ENCODE data around the gene MCU.
"Not testable (repeated sequence)": the region's sequence is repeated elsewhere in the genome, so short reads cannot be mapped to it uniquely, and the experiment has no call there.

MCU gene, protein sequence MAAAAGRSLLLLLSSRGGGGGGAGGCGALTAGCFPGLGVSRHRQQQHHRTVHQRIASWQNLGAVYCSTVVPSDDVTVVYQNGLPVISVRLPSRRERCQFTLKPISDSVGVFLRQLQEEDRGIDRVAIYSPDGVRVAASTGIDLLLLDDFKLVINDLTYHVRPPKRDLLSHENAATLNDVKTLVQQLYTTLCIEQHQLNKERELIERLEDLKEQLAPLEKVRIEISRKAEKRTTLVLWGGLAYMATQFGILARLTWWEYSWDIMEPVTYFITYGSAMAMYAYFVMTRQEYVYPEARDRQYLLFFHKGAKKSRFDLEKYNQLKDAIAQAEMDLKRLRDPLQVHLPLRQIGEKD

DNA sequence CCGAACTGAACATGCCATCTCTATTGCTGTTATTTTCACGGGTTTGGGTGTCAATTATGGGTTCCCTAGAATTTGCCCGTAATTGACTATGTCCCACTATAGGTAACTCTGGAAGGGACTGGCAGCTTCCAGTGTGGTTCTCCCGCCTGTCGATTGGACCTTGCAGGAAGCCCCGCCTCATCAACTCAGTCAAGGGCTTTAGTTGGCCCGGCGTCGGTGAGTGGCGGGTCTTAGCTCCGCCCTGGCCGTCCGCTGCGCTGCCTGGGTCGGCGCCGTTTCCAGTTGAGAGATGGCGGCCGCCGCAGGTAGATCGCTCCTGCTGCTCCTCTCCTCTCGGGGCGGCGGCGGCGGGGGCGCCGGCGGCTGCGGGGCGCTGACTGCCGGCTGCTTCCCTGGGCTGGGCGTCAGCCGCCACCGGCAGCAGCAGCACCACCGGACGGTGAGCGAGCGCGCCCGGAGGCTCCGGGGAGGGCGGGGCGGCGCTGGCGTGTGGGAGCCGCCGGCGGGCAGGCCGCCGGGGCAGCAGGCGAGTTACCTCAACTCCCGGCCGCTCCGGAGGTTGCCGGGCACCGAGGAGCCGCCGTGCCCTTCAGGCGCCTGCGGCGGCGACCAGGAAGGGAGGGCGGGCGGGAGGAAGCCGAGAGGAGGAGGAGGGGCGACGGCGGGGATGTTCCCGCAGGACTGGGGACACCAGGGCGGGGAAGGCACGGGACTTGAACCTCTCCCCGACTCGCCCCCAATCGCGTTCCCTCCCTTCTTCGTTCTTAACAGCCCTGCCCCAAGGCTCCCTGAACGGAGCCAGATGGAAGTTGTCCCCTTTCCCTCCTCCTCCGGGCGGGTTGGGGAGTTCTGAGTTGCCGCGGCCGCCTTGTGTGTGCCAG is at the start of gene MCU:
TSS of gene MCU (plus strand) at position 281 of the 881 bp plus-strand sequence. CDS start at position 290, 9 bp downstream.
- peak; percentile 95 for DNase-seq

DNA sequence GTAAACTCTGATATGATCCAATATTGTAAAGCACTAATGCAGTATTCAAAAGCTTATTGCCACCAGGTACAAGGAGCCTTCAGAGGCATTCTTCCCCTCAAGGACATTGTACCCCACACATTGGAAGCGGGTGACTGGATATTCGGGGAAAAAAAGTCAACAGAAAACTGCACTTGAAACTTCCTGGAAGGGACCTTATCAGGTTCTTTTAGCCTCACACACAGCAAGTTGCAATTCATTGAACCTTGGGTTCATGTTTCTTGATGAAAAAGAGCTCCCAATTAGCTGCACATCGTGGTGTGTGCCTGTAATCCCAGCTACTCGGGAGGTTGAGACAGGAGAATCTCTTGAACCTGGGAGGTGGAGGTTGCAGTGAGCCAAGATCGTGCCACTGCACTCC is 49.6 kb upstream of the MCU start:
- DNase-seq, result no peak

DNA sequence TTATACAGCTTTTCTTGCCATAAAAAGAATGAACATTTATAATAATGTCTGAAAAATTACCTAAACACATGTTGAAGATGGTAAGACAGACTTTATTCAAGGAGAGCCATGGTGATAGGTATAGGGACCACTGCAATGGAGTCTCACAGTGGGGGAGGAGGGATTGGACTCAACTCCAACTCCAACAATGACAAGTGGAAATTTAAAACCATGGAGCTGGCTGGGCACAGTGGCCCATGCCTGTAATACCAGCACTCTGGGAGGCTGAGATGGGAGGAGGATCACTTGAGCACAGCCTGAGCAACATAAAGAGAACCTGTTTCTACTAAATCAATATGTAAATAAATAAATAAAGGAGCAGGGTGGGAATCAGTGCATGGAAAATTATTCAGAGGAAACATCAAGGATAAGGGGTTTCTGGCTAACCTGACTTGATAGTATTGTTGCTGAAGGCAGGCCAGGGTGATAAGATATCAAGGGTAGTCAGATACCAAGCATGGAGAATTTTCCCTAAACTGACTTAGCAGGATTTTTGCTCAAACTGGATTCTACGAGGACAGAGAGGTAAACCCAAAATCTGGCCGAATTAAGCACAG is 46.6 kb upstream of the MCU start:
- DNase-seq, result no peak

DNA sequence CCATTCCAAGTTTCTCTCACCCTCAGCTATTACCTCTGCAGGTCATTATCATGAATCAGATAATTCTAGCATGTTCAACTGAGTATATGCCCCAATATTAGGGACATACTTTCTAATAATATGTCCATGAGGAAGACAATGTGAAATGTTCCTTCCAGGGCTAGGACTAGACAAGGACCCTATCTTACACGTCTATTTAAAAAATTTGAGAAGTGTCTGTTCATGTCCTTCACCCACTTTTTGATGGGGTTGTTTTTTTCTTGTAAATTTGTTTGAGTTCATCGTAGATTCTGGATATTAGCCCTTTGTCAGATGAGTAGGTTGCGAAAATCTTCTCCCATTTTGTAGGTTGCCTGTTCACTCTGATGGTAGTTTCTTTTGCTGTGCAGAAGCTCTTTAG is 45.0 kb upstream of the MCU start:
- not testable (repeated sequence) for DNase-seq

DNA sequence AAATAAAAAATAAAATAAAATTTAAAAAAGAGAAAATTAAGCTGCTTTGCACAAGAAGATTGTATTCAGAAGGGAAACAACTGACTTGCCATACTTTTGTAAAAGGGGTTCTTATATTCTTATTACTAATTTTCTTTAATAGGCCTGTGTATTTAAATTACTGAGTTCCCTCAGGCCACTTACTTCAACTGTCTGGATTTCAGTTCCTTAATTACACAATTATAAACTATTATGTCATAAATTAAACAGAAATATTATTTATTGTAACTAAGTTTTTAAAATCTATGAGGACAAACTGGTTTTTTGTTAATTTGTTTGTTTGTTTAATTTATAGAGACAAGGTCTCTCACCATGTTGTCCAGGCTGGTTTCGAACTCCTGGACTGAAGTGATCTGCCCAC is 43.6 kb upstream of the MCU start:
- DNase-seq, result no peak

DNA sequence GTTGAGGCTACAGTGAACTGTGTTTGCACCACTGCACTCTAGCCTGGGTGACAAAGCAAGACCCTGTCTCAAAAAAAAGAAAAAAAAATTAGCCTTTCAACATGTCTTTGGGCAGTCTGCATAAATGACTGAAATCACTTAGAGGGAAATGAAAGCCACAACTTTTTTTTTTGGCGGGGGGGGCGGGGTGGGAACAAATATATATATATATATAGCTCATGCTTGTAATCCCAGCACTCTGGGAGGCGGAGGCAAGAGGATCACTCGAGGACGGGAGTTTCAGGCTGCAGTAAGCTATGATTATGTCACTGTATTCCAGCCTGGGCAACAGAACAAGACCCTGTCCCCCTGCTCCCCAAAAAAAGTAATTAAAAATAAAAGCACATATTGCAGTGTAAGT is 42.7 kb upstream of the MCU start:
- DNase-seq, result no peak

DNA sequence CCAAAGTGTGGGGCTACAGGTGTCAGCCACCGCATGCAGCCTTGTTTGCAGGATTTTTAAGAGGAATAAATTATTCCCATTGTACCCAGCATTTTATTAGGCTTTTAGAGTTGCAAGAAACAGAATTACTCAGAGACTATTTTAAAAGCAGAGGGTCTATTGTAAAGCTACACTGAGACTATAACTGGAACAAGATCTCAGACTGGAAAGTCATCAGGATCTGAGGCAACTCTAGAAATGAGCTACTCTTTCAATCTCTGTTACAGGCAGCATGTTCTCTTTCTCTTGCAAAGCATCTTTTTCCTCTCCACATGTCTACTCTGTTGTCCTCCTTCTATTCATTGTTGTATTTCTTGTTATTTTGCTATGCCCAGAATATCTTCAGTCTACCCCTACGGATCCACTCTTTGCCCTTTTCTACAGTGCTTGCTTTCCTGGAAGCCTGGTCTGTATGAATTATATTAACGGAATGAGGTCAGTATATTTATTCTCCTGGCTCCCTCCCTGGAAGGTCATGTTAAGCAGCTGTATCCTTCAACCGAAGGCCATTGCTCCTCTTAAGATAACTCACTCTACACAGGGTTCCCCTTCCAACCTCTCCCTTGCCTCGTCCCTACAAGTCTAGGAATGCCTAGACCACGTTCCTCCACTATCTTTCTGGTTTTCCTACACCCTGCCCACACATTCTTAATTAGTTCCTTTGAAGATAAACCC is 38.4 kb upstream of the MCU start:
- DNase-seq, result no peak

DNA sequence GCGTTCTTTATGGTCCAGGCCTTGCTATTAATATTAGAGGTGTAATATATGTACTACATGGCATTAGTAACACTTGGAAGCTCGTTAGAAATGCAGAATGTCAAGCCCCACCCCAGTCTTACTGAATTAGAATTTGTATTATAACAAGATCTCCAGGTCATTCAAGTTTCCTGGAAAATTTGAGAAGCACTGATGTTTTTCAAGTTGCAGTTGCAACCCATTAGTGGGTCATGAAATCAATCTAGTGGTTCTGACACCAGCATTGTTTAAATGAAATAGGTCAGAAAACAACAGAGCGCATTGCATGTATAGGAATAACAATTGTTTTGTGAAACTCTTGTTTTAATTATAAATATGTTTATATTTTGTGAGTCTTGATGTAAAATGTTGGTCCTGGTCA is 37.2 kb upstream of the MCU start:
- no peak for DNase-seq

DNA sequence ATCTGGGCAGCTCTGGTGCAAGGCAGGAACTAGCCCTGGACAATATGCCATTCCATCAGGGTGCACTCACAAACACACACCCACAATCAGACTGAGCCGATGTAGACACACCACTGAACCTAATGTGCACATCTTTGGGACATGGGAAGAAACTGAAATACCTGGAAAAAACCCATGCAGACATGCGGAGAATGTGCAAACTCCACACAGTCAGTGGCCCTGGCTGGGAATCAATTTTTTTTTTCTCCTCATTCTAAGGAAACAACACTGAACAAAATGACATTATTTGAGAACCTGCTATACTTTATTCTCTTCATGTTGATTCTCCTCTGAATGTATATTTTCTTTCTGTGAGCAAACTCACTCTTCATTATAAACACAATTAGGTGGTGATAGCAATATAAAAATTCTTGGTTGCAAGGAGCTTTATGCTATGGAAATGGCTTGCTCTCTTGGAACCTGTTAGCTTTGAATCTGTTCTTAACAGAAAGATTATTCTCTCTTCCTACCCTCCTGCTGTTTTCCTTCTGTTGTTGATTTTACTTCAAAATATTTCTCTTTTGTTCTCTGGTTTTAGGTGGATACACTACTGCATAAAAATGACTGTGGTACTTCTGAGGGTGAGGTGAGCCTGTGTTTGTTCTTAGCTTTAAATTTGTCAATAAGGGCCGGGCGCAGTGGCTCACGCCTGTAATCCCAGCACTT is 33.1 kb upstream of the MCU start:
- peak; percentile 2 for DNase-seq

DNA sequence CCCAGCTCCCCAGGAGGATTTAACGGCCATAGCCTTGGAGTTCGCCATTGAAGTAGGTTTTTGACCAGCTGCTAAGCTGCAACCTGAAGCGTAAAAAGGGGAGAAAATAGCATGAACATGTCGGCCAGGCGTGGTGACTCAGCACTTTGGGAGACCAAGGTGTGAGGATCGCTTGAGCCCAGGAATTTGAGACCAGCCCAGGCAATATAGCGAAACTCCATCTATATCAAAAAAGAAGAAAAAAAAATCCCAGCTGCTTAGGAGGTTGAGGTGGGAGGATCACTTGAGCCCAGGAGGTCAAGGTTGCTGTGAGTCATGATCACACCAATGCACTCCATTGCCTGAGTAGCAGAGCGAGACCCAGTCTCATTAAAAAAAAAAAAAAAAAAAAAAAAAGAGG is 32.2 kb upstream of the MCU start:
- no peak for DNase-seq

DNA sequence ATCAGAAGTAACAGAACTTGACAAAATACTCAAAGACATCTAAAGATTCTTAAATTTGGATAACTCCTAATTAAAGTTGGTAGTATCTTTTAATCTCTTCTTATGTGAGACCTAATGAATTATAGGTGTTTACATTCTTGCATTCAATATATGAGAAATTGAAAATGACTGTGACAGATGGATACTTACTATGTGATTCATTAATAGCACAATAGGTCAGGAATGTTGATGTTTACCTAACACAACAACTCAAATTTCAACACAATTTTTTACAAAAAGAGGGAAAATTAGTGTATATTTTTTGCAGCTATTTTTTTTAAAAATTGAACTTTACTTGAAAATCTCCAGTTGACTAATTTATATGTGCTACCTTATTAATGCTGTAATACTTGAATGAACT is 31.7 kb upstream of the MCU start:
- DNase-seq, result no peak

DNA sequence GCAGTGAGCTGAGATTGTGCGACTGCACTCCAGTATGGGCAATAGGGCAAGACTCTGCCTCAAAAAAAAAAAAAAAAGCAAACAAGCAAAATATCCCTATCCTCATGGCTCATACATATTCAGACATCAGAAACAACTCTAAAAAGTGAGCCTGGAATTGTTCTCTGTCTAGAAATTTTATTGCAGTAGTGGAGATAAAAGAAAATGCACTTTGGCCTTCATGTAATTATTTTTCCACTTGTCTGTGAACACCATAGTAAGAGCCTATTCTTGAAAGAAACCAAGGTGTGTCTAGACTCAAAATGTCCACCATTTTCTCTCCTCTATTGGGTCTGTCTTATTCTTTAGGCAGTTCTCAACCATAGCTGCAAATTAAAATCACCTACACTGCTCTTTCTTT is 30.5 kb upstream of the MCU start:
- no peak for DNase-seq

DNA sequence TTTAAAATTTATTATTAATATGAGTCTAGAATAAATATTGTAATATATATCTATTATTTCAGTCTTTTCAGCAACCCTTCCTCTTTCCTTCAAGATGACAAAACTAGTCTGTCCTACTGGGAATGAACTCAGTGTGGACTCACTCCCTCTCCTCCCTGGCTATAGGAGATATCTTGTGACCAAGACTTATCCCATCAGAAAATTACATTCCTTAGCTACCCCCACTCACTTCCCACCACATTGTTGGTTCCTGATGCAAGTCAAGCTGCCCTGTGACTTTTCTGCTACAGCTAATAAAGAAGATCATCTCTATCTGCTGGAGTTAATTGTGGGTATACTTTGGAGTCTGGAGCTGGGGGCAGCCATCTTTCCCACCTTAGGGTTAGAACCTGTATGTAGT is 28.0 kb upstream of the MCU start:
- no peak for DNase-seq

DNA sequence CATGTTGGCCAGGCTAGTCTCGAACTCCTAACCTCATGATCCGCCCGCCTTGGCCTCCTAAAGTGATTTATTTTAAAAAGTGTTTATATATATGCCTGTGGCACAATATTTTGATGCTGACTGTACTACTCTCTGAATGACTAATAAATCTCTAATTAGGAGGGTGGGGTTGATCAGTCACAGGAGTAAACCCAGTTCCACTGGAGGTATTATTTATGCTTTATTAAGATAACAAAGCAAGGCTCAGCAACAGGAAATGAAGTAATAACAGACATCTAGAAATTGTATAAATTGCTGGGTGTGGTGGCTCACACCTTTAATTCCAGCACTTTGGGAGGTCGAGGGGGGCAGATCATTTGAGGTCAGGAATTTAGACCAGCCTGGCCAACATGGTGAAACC is 26.0 kb upstream of the MCU start:
- no peak for DNase-seq

DNA sequence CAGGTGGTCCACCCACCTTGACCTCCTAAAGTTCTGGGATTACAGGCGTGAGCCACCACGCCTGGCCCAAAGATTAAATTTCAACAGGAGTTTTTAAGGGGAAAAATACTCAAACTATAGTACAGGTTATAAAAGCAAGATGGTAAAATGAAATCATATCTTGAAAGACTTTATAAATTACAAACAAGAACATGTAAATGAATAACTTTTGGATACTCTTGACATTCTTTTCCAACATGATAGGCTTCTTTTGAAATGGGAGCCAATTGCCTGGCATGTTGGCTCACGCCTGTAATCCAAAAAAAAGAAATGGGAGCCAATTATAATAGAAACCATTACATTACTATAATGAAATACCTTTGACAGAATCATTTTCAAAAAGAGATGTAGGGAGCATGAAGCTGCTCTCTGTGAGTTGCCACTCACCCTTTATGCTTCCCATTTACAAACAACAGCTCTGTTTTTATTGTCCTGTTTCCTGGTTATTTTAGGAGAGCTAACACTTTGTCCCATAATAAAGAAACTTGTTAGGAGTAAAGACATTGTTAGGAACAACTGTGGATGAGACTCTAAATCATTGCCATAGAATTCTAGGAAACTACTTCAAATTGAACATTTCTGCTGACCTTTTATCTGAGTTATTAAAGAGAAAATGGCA is 24.6 kb upstream of the MCU start:
- no peak for DNase-seq

DNA sequence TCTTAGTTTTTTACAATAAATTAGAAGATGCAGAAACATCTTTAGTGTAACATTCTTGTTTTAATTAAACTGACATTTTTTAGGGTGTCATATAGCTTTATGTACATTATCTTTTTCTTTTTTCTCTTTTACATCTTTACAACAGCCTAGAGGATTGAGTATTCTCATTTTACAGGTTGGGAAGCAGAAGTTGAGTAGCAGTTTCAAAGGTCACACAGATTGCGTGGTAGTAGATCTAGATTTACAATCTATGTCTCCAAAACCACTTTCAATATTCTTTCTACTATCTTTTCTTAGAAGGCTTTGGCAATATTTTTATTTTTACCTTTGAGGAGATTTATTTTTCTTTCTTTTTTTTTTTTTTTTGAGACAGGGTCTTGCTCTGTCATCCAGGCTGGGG is 18.7 kb upstream of the MCU start:
- DNase-seq, result no peak

DNA sequence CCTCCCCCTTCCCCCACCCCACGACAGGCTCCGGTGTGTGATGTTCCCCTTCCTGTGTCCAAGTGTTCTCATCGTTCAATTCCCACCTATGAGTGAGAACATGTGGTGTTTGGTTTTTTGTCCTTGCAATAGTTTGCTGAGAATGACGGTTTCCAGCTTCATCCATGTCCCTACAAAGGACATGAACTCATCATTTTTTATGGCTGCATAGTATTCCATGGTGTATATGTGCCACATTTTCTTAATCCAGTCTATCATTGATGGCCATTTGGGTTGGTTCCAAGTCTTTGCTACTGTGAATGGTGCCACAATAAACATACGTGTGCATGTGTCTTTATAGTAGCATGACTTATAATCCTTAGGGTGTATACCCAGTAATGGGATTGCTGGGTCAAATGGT is 17.8 kb upstream of the MCU start:
- not testable (repeated sequence) for DNase-seq

DNA sequence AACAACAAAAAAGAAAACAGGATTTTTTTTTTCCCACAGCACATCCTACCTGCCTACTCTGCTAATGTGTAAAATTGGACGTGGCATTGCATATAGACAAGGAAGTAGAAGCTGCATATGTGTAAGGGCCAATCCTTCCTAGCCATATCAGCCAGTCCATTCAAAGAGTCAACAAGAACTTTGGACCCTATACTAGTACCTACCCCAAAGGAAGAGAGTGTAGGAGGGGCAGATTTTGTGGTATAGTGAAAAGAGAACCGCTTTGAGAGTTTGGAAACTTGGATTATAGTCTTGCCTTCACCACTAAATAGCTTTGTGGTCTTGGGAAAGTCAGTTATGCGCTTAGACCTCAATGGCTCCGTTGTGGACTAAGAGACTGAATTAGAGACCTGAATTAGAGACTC is 12.1 kb upstream of the MCU start:
- no peak for DNase-seq

DNA sequence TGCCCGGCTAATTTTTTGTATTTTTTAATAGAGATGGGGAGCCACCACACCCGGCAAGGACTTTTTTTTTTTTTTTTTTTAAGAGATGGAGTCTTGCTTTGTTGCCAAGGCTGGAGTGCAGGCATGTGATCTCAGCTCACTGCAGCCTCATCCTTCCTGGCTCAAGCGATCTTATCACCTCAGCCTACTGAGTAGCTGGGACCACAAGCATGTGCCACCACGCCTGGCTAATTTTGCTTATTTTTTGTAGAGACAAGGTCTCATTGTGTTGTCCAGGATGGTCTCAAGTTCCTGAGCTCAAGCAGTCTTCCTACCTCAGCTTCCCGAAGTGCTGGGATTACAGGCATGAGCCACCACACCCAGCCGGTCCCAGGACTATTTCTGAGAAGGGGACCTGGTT is 9.3 kb upstream of the MCU start:
- no peak for DNase-seq

DNA sequence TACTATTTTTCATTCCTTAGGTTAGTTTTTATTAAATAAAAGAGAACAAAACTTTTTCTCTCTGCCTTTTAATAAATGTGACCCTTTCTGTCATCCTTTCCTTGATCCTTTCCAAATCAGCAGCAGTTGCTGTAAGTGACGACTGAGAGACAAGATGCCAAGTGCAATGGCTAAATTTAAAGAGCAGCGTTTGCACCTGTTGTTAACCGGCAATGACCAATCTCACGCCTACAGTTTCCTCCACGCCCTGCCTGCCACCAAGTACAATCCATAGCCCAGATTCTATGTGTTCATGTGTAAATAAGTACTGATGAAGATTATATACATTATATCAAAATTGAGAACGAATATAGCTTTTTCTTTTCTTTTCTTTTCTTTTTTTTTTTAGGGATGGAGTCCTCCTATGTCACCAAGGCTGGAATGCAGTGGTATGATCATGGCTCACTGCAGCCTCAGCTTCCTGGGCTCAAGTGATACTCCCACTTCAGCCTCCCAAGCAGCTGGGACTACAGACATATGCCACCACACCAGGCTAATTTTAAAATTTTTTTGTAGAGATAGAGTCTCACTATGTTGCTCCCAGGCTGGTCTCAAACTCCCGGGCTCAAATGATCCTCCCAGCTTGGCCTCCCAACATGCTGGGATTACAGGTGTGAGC is 6.5 kb upstream of the MCU start:
- DNase-seq, result no peak

DNA sequence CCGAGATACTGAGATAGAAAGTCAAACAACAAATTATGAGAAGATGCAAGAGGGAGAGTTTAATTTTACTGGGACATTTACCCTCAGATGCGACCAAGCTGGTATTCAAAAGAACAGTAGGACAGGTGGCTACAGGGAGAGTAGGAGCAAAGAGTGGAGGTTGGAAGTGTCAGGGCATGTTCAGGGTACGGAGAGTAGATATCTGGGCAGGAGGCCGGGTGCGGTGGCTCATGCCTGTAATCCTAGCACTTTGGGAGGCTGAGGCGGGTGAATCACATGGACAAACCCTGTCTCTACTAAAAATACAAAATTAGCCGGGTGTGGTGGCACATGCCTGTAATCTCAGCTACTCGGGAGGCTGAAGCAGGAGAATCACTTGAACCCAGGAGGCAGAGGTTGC is 5.5 kb upstream of the MCU start:
- not testable (repeated sequence) for DNase-seq

DNA sequence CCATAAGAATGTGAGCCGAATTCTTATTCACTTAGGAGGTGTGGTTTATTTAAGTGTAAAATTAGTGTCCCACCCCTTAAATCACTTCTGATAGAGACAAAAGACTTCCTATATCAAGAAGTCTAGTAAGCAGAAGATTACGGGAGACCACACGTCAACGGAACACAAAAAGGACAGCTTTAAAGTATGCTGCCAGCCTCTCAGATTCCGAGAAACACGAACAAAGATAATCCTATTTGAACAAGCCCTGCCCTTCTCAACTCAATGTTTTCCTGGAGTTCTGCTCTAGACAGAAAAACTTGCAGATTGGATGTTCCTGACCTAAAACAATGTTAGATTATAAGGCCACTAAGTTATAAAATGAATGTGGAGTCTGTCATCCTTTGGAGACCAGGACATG is 4.9 kb upstream of the MCU start:
- no peak for DNase-seq

Data from NCI-H69 (cell line).